Loucy (cell line): ENCODE results near the gene PSMD13.

Source experiments
- H2AFZ ChIP-seq: fragments of 200-600 bp; sonication (generic); 2 replicates; pipeline ENCODE4 v1.6.0; 2016; ENCODE audit warnings: antibody characterized with exemption, mild to moderate bottlenecking, low read length, moderate library complexity
- H3F3A ChIP-seq: fragments of 200-600 bp; 2 replicates; pipeline ENCODE4 v1.6.0; 2016; ENCODE audit warnings: antibody characterized with exemption, low read depth, mild to moderate bottlenecking
- H3K27me3 ChIP-seq: fragments of 200-600 bp; sonication (generic); 2 replicates; pipeline ENCODE4 v1.6.1; 2014; ENCODE audit warnings: low read length, mild to moderate bottlenecking; ENCODE audit not compliant: insufficient read depth, poor library complexity, severe bottlenecking
- H3K36me3 ChIP-seq: fragments of 200-600 bp; sonication (generic); 2 replicates; pipeline ENCODE4 v1.6.1; 2016; ENCODE audit warnings: low read length; ENCODE audit not compliant: insufficient read depth
- H3K4me1 ChIP-seq: fragments of 200-600 bp; sonication (generic); 2 replicates; pipeline ENCODE4 v1.5.1; 2014; ENCODE audit warnings: low read length, mild to moderate bottlenecking; ENCODE audit not compliant: insufficient read depth, poor library complexity, severe bottlenecking
- H3K4me2 ChIP-seq: fragments of 200-600 bp; sonication (generic); 2 replicates; pipeline ENCODE4 v1.6.0; 2014; ENCODE audit warnings: antibody characterized with exemption, low read length, low read depth, mild to moderate bottlenecking; ENCODE audit not compliant: poor library complexity, severe bottlenecking
- H3K4me3 ChIP-seq: fragments of 200-600 bp; sonication (generic); 2 replicates; pipeline ENCODE4 v1.5.1; 2014; ENCODE audit warnings: low read length, mild to moderate bottlenecking, mixed read lengths; ENCODE audit not compliant: poor library complexity, severe bottlenecking
- H3K79me2 ChIP-seq: fragments of 200-600 bp; sonication (generic); 2 replicates; pipeline ENCODE4 v1.6.1; 2014; ENCODE audit warnings: low read length; ENCODE audit not compliant: insufficient read depth
- H3K9ac ChIP-seq: fragments of 200-600 bp; sonication (generic); 2 replicates; pipeline ENCODE4 v1.6.0; 2014; ENCODE audit warnings: mild to moderate bottlenecking, low read depth, low read length, moderate library complexity; ENCODE audit not compliant: poor library complexity, severe bottlenecking
- H3K9me2 ChIP-seq: fragments of 200-600 bp; sonication (generic); replicated peaks from 2 replicates; pipeline ENCODE4 v1.6.1; 2016; ENCODE audit warnings: low read depth, low read length, mixed read lengths
- H3K9me3 ChIP-seq: fragments of 200-600 bp; sonication (generic); 2 replicates; pipeline ENCODE4 v1.6.1; 2014; ENCODE audit warnings: mild to moderate bottlenecking, antibody characterized with exemption, low read length, low read depth; ENCODE audit not compliant: insufficient read depth
- H4K20me1 ChIP-seq: fragments of 200-600 bp; sonication (generic); 2 replicates; pipeline ENCODE4 v1.6.0; 2014; ENCODE audit warnings: antibody characterized with exemption, low read length, mild to moderate bottlenecking; ENCODE audit not compliant: insufficient read depth, poor library complexity, severe bottlenecking
- EZH2phosphoT487 ChIP-seq: fragments of 200-600 bp; IDR thresholded peaks from 2 replicates; pipeline ENCODE4 v1.6.1; 2018; ENCODE audit warnings: antibody characterized with exemption, mild to moderate bottlenecking, moderate library complexity, borderline replicate concordance
- TF ChIP-seq, protein P1 (sequence below): fragments of 200-600 bp; sonication (generic); conservative IDR thresholded peaks from 2 replicates; pipeline ENCODE4 v1.5.1; 2014; ENCODE audit warnings: mild to moderate bottlenecking, antibody characterized with exemption, low read length

The PSMD13 gene

DNA sequence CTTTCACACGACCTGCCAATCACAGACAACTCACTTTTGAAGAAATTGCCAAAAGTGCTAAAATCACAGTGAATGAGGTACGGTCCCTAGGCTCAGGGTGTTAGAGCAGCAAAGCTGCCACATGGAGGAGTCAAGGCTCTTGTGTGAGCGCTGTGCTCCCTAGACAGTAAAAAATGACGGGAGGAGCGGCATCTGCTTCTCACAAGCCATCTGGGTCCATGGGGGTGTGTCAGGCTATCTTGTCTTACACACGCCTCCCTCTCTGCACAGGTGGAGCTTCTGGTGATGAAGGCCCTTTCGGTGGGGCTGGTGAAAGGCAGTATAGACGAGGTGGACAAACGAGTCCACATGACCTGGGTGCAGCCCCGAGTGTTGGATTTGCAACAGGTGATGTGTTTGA, 14.8 kb downstream of the PSMD13 start:
- no peak overlapping the region for H3K4me3 ChIP-seq
- H3K79me2 ChIP-seq: no peaks in the 10 kb centered on the region
- H3K4me2 ChIP-seq: no peak overlapping the region
- H3K9me3 ChIP-seq: no peaks in the 10 kb centered on the region
- H3K4me1 ChIP-seq: peaks cover 3% of the 10 kb centered on the region
- H4K20me1 ChIP-seq: no peaks in the 10 kb centered on the region
- peaks cover 49% of the 10 kb centered on the region; the same call in 1 of the 2 replicates for H3K36me3 ChIP-seq
- no peaks in the 10 kb centered on the region for H3K9me2 ChIP-seq
- H3K9ac ChIP-seq: no peak overlapping the region
- no peaks in the 10 kb centered on the region for H3F3A ChIP-seq
- TF ChIP-seq EZH2phosphoT487: no peak
- TF ChIP-seq, protein P1, sequence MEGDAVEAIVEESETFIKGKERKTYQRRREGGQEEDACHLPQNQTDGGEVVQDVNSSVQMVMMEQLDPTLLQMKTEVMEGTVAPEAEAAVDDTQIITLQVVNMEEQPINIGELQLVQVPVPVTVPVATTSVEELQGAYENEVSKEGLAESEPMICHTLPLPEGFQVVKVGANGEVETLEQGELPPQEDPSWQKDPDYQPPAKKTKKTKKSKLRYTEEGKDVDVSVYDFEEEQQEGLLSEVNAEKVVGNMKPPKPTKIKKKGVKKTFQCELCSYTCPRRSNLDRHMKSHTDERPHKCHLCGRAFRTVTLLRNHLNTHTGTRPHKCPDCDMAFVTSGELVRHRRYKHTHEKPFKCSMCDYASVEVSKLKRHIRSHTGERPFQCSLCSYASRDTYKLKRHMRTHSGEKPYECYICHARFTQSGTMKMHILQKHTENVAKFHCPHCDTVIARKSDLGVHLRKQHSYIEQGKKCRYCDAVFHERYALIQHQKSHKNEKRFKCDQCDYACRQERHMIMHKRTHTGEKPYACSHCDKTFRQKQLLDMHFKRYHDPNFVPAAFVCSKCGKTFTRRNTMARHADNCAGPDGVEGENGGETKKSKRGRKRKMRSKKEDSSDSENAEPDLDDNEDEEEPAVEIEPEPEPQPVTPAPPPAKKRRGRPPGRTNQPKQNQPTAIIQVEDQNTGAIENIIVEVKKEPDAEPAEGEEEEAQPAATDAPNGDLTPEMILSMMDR: no peak
- H2AFZ ChIP-seq: no peak overlapping the region
- no peaks in the 10 kb centered on the region for H3K27me3 ChIP-seq

- Histone ChIP-seq H3K79me2 (no peaks in the 10 kb centered on the region), H2AFZ (no peak overlapping the region), H3K9me3 (no peaks in the 10 kb centered on the region), H3K27me3 (no peaks in the 10 kb centered on the region), H4K20me1 (no peaks in the 10 kb centered on the region), H3K9me2 (no peaks in the 10 kb centered on the region), H3K36me3 (peaks cover 38% of the 10 kb centered on the region; the same call in 1 of the 2 replicates), H3K4me2 (no peak overlapping the region), H3F3A (no peaks in the 10 kb centered on the region), H3K4me3 (no peak overlapping the region), H3K9ac (no peak overlapping the region), H3K4me1 (peaks cover 3% of the 10 kb centered on the region)
- TF ChIP-seq, protein P1: no peak
- TF ChIP-seq EZH2phosphoT487: no peak
Measured at GRCh38 chr11:252666-253065, 15.9 kb downstream of the PSMD13 start.

GRCh38 chr11:253160-253885, 16.5 kb downstream of the PSMD13 start:
- H3K9me2 ChIP-seq: no peaks in the 10 kb centered on the region
- H3K27me3 ChIP-seq: no peaks in the 10 kb centered on the region
- no peaks in the 10 kb centered on the region for H4K20me1 ChIP-seq
- no peak overlapping the region for H3K4me3 ChIP-seq
- H3K79me2 ChIP-seq: no peaks in the 10 kb centered on the region
- no peaks in the 10 kb centered on the region for H3F3A ChIP-seq
- H3K4me1 ChIP-seq: peaks cover 3% of the 10 kb centered on the region
- no peak overlapping the region for H3K9ac ChIP-seq
- no peak overlapping the region for H3K4me2 ChIP-seq
- TF ChIP-seq, protein P1: no peak
- no peak for TF ChIP-seq EZH2phosphoT487
- H3K9me3 ChIP-seq: no peaks in the 10 kb centered on the region
- H3K36me3 ChIP-seq: peaks cover 33% of the 10 kb centered on the region; the same call in 1 of the 2 replicates
- no peak overlapping the region for H2AFZ ChIP-seq
